H1 (cell line): Measurements from ENCODE around the gene TMEM235. TPM values are rescaled to one million over a fixed set of nuclear protein-coding genes. Genes with fewer than 3 reads are reported as not detected.

Experiments used
- CTCF ChIA-PET: fragments of 300-600 bp; sonication (Branson Sonifier 250); formaldehyde crosslinking; loops from one replicate; lab custom pipeline; 2021; ENCODE audit not compliant: partially characterized antibody; lab: Charles Lee
- POLR2A ChIA-PET: fragments of 300-600 bp; sonication (Branson Sonifier 250); formaldehyde crosslinking; loops from one replicate; lab custom pipeline; 2021; ENCODE audit warnings: inconsistent platforms; ENCODE audit not compliant: partially characterized antibody; lab: Charles Lee
- DNase-seq, 2 experiments: peaks; one replicate each; pipeline versions ENCODE4 v3.0.0 to v3.0.0-alpha.2; 2010 to 2022; ENCODE audit warnings: low spot score in 2 of 2, low read depth in 1 of 2, mixed read lengths in 1 of 2
- FAIRE-seq: peaks from 2 replicates; lab custom pipeline; 2011; peaks lifted over from hg19 to GRCh38; lab: Jason Lieb, UNC
- H2AFZ ChIP-seq: 2 replicates; pipeline ENCODE4 v1.8.1; 2012; ENCODE audit warnings: low read length, inconsistent platforms
- H2AK5ac ChIP-seq: 2 replicates; pipeline ENCODE4 v1.6.1; 2013; ENCODE audit warnings: low read depth, low read length
- H2BK120ac ChIP-seq: replicated peaks from 2 replicates; pipeline ENCODE3; 2013; ENCODE audit warnings: low read depth, low read length, inconsistent platforms
- H2BK12ac ChIP-seq: 2 replicates; pipeline ENCODE4 v1.6.1; 2013; ENCODE audit warnings: low read depth, low read length
- H2BK15ac ChIP-seq: 2 replicates; pipeline ENCODE4 v1.6.1; 2013; ENCODE audit warnings: low read length
- H2BK20ac ChIP-seq: 2 replicates; pipeline ENCODE4 v1.6.1; 2013; ENCODE audit warnings: low read length
- H2BK5ac ChIP-seq: 2 replicates; pipeline ENCODE4 v1.6.1; 2013; ENCODE audit warnings: low read depth, low read length
- H3K14ac ChIP-seq: 2 replicates; pipeline ENCODE4 v1.6.1; 2013; ENCODE audit warnings: inconsistent platforms; ENCODE audit not compliant: insufficient read length
- H3K18ac ChIP-seq: 2 replicates; pipeline ENCODE4 v1.6.1; 2013; ENCODE audit warnings: low read length; ENCODE audit errors: extremely low read depth
- H3K23ac ChIP-seq: 2 replicates; pipeline ENCODE4 v1.6.1; 2013; ENCODE audit warnings: inconsistent platforms; ENCODE audit not compliant: insufficient read length
- H3K23me2 ChIP-seq: 2 replicates; pipeline ENCODE4 v1.6.1; 2013; ENCODE audit warnings: low read depth, low read length
- H3K27ac ChIP-seq: 2 replicates; pipeline ENCODE4 v1.6.1; 2011; ENCODE audit warnings: low read depth, low read length, inconsistent platforms
- H3K27me3 ChIP-seq, 4 experiments: replicated peaks in 1 of 4; 1 replicate in 1 of 4; 2 replicates in 3 of 4; pipeline versions ENCODE4 v1.6.1 to v1.8.1; 2011 to 2013; ENCODE audit warnings: low read length in 3 of 4, mild to moderate bottlenecking in 3 of 4, inconsistent platforms in 2 of 4, mixed read lengths in 2 of 4, moderate library complexity in 1 of 4; ENCODE audit not compliant: control insufficient read depth in 3 of 4, insufficient read depth in 3 of 4; ENCODE audit errors: extremely low read depth in 1 of 4
- H3K36me3 ChIP-seq, 4 experiments: 2 replicates each; pipeline versions ENCODE4 v1.6.1 to v1.8.1; 2011 to 2013; ENCODE audit warnings: mild to moderate bottlenecking in 4 of 4, low read length in 3 of 4, moderate library complexity in 2 of 4, control low read depth in 1 of 4, inconsistent platforms in 1 of 4; ENCODE audit not compliant: insufficient read depth in 4 of 4, control insufficient read depth in 2 of 4
- H3K4ac ChIP-seq: replicated peaks from 2 replicates; pipeline ENCODE3; 2013; ENCODE audit warnings: low read length, low read depth, mixed read lengths, inconsistent platforms; ENCODE audit not compliant: insufficient read length
- H3K4me1 ChIP-seq, 4 experiments: replicated peaks in 1 of 4; 1 replicate in 1 of 4; 2 replicates in 3 of 4; pipeline versions ENCODE4 v1.6.1 to v1.8.1; 2011 to 2013; ENCODE audit warnings: low read length in 3 of 4, inconsistent platforms in 2 of 4, mixed read lengths in 1 of 4; ENCODE audit not compliant: insufficient read depth in 4 of 4, control insufficient read depth in 3 of 4
- H3K4me2 ChIP-seq, 2 experiments: 2 replicates each; pipeline versions ENCODE4 v1.6.1 to v1.8.1; 2011 to 2013; ENCODE audit warnings: low read depth in 2 of 2, low read length in 2 of 2, control low read depth in 1 of 2, inconsistent platforms in 1 of 2, mild to moderate bottlenecking in 1 of 2; ENCODE audit not compliant: insufficient read depth in 1 of 2
- H3K4me3 ChIP-seq, 4 experiments: fragments of 200-600, 300-600 bp in 1 of 4; sonication (generic), shearing (Covaris generic), sonication (Bioruptor Twin) in 1 of 4; 2 replicates each; pipeline versions ENCODE4 v1.5.1 to v1.8.1; 2011 to 2016; ENCODE audit warnings: low read length in 4 of 4, low read depth in 3 of 4, control low read depth in 2 of 4, inconsistent platforms in 2 of 4, mild to moderate bottlenecking in 2 of 4, mixed read lengths in 1 of 4, moderate library complexity in 1 of 4; ENCODE audit not compliant: insufficient read depth in 2 of 4; ENCODE audit errors: extremely low read depth in 1 of 4
- H3K56ac ChIP-seq: replicated peaks from 2 replicates; pipeline ENCODE3; 2013; ENCODE audit warnings: low read depth, mild to moderate bottlenecking, mixed read lengths, low read length, inconsistent platforms; ENCODE audit not compliant: insufficient read length
- H3K79me1 ChIP-seq: 2 replicates; pipeline ENCODE4 v1.6.1; 2013; ENCODE audit warnings: low read depth, low read length, control low read depth
- H3K79me2 ChIP-seq, 2 experiments: 2 replicates each; pipeline versions ENCODE4 v1.6.1 to v1.8.1; 2012 to 2013; ENCODE audit warnings: low read length in 2 of 2, mild to moderate bottlenecking in 2 of 2, inconsistent platforms in 1 of 2; ENCODE audit not compliant: insufficient read depth in 2 of 2, control insufficient read depth in 1 of 2
- H3K9ac ChIP-seq, 4 experiments: replicated peaks in 1 of 4; 1 replicate in 1 of 4; 2 replicates in 3 of 4; pipeline versions ENCODE4 v1.6.1 to v1.8.1; 2011 to 2013; ENCODE audit warnings: low read depth in 3 of 4, low read length in 3 of 4, control low read depth in 2 of 4, mild to moderate bottlenecking in 2 of 4, moderate library complexity in 2 of 4, inconsistent platforms in 1 of 4; ENCODE audit errors: extremely low read depth in 1 of 4
- H3K9me3 ChIP-seq, 2 experiments: 2 replicates each; pipeline versions ENCODE4 v1.6.1 to v1.8.1; 2012 to 2013; ENCODE audit warnings: mild to moderate bottlenecking in 2 of 2, moderate library complexity in 2 of 2, control low read depth in 1 of 2, inconsistent platforms in 1 of 2, low read depth in 1 of 2, low read length in 1 of 2, mixed read lengths in 1 of 2; ENCODE audit not compliant: insufficient read depth in 2 of 2
- H4K20me1 ChIP-seq, 2 experiments: replicated peaks in 1 of 2; 2 replicates each; pipeline versions ENCODE3 to v1.8.1; 2011 to 2013; ENCODE audit warnings: inconsistent platforms in 2 of 2, low read length in 2 of 2, mild to moderate bottlenecking in 1 of 2; ENCODE audit not compliant: insufficient read depth in 2 of 2, control insufficient read depth in 1 of 2
- H4K5ac ChIP-seq: 2 replicates; pipeline ENCODE4 v1.6.1; 2013; ENCODE audit warnings: low read length, low read depth, mixed read lengths, inconsistent platforms; ENCODE audit not compliant: insufficient read length
- H4K8ac ChIP-seq: 2 replicates; pipeline ENCODE4 v1.8.0; 2013; ENCODE audit warnings: mild to moderate bottlenecking, moderate library complexity, low read length, inconsistent platforms; ENCODE audit not compliant: insufficient read depth; ENCODE audit errors: extremely low read depth
- H4K91ac ChIP-seq: replicated peaks from 2 replicates; pipeline ENCODE3; 2013; ENCODE audit warnings: low read length, mixed read lengths, inconsistent platforms; ENCODE audit not compliant: insufficient read length
- CHD2 ChIP-seq: IDR thresholded peaks from 2 replicates; pipeline ENCODE4 v1.6.1; 2012; ENCODE audit warnings: low read length, improper control_type of control experiment
- CREB1 ChIP-seq: IDR thresholded peaks from 2 replicates; pipeline ENCODE4 v1.6.1; 2012; ENCODE audit warnings: inconsistent platforms
- GABPA ChIP-seq: IDR thresholded peaks from 2 replicates; pipeline ENCODE4 v1.6.1; 2011; ENCODE audit warnings: mild to moderate bottlenecking, low read length, moderate library complexity, borderline replicate concordance; ENCODE audit not compliant: insufficient read depth
- JUN ChIP-seq: IDR thresholded peaks from 2 replicates; pipeline ENCODE4 v1.6.1; 2011; ENCODE audit warnings: low read depth, mild to moderate bottlenecking, improper control_type of control experiment, low read length
- JUND ChIP-seq: IDR thresholded peaks from 2 replicates; pipeline ENCODE4 v1.6.1; 2011; ENCODE audit warnings: mild to moderate bottlenecking, improper control_type of control experiment, low read length
- MAFK ChIP-seq: IDR thresholded peaks from 2 replicates; pipeline ENCODE4 v1.6.1; 2012; ENCODE audit warnings: low read depth, mild to moderate bottlenecking, improper control_type of control experiment, low read length
- PHF8 ChIP-seq: fragments of 200-600 bp; sonication (generic); conservative IDR thresholded peaks from 2 replicates; pipeline ENCODE4 v1.7.1; 2012; ENCODE audit warnings: low read depth, mild to moderate bottlenecking, inconsistent platforms, low read length, moderate library complexity
- RFX5 ChIP-seq: IDR thresholded peaks from 2 replicates; pipeline ENCODE4 v1.6.1; 2011; ENCODE audit warnings: low read depth, low read length, improper control_type of control experiment, borderline replicate concordance
- SAP30 ChIP-seq: fragments of 300-600 bp; sonication (generic); IDR thresholded peaks from 2 replicates; pipeline ENCODE4 v1.7.1; 2012; ENCODE audit warnings: low read length, moderate library complexity, mild to moderate bottlenecking, inconsistent platforms; ENCODE audit not compliant: insufficient read depth, insufficient replicate concordance
- ZNF274 ChIP-seq: IDR thresholded peaks from 2 replicates; pipeline ENCODE4 v1.7.0; 2012; ENCODE audit warnings: low read length, borderline replicate concordance; ENCODE audit errors: extremely low read depth
- WGBS, 2 experiments: shearing (Covaris generic) in 1 of 2; methylation state at CpG; one replicate each; pipeline versions ENCODE4 v1.1.6 to v1.1.7; 2013 to 2015; ENCODE audit warnings: low lambda C conversion rate in 2 of 2, mixed read lengths in 2 of 2, inconsistent platforms in 1 of 2, low coverage in 1 of 2, missing lambda C conversion rate in 1 of 2; ENCODE audit not compliant: insufficient replicate concordance in 2 of 2, insufficient coverage in 1 of 2, insufficient read length in 1 of 2; ENCODE audit errors: extremely low coverage in 1 of 2, missing lambda C conversion rate in 1 of 2; 5-methylcytosine and 5-hydroxymethylcytosine counted together
- polyA plus RNA-seq, 7 experiments: library from polyadenylated mRNA; depleted of rRNA in 3 of 7; stranded (reverse) in 5 of 7; unstranded in 2 of 7; fragments of >200 nt in 5 of 7; fragments of 200-250 nt in 2 of 7; gene quantifications; 1 replicate in 5 of 7; 2 replicates in 1 of 7; 4 replicates in 1 of 7; pipeline versions ENCODE4 v1.2.1 to v1.2.3, GENCODE V29; 2011 to 2013; ENCODE audit warnings: missing spikeins in 2 of 7, mixed read lengths in 2 of 7
- total RNA-seq: library from RNA; stranded (reverse); fragmentation: NEBNext Ultra II Directional; extraction: Animal tissue kit (Norgen Biotek cat#: 25700); gene quantifications from 2 replicates; pipeline ENCODE4 v1.2.1, GENCODE V29; 2021

TMEM235 gene
- total and polyA plus RNA-seq, 2 of the 8 experiments (the other 6 are each of a cell fraction or from before 2014, with no cell fraction given): 0.05 to 0.15 TPM

DNA sequence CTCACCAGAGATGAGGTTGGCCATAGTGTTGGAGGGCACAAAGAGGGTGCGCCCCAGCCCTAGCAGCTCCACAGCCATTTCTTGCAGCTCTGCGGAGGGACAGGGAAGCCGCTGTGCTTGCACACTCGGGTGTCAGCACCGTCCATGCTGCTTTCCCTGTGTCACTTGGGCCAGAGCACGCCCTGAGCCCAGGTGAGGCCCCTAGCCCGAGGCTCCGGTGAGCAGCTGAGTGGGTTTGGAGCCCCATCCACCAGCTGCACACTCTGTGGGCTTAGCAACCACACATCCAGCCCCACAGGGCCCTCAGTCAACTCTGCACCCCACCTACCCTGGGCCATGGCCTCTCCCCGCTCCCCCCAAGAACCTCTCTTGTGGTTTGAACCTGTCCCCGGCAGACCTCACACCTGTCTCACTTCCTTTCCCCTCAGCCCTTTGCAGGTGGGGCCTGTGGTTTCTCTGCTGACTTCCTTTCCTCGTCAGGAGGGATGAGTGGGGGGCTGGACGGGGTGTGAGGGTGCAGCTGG lies 20.7 kb downstream of the TMEM235 start:
- H2BK5ac ChIP-seq: no peak overlapping the region
- no peaks in the 10 kb centered on the region for H3K9me3 ChIP-seq
- H2BK12ac ChIP-seq: 0 out of 2 replicates have a peak overlapping the region, but pooled peaks have one; percentile 27
- H3K23me2 ChIP-seq: peaks cover 4% of the 10 kb centered on the region; the same call in 1 of the 2 replicates
- no peaks in the 10 kb centered on the region for H3K27me3 ChIP-seq
- H3K4me1 ChIP-seq: peaks cover 0 to 25% (median 17%) of the 10 kb centered on the region in 4 experiments; a peak in 6 of 7 replicates
- 88% methylated on average over 12 of the region's 12 CpGs; no CpG with 5 or more reads in 1 of the 2 experiments for WGBS, 2 experiments
- no peak overlapping the region for H2BK120ac ChIP-seq
- no peaks in the 10 kb centered on the region for H4K20me1 ChIP-seq
- H3K18ac ChIP-seq: no peak overlapping the region; the same call in none of the 2 replicates
- no peak overlapping the region for H2AFZ ChIP-seq
- no peak overlapping the region for H4K5ac ChIP-seq
- POLR2A ChIA-PET: interaction anchor here (0.6 to 3.1 kb wide), 5 partner anchors 8 to 214 kb away, joined by 3 to 19 read pairs (median 6); no protein-coding TSS in a partner anchor
- H3K4me2 ChIP-seq: no peak overlapping the region
- TF ChIP-seq JUND (no peak), CREB1 (no peak), CHD2 (no peak), RFX5 (no peak), ZNF274 (no peak), PHF8 (no peak), JUN (no peak), MAFK (no peak), GABPA (no peak), SAP30 (no peak)
- TF ChIP-seq, all 59 proteins: peak for 0
- H3K23ac ChIP-seq: no peak overlapping the region
- peak overlapping the region; percentile 3 for H4K91ac ChIP-seq
- no peaks in the 10 kb centered on the region for H3K79me1 ChIP-seq
- CTCF ChIA-PET: interaction anchor here (0.6 to 5.6 kb wide), 28 partner anchors 11 to 240 kb away, joined by 3 to 53 read pairs (median 10); partner anchors contain the start of gene TMEM235
- H2BK15ac ChIP-seq: no peak overlapping the region
- H3K4me3 ChIP-seq: no peak overlapping the region
- no peaks in the 10 kb centered on the region for H3K36me3 ChIP-seq
- H3K79me2 ChIP-seq: no peaks in the 10 kb centered on the region
- H3K4ac ChIP-seq: no peak overlapping the region
- H2BK20ac ChIP-seq: no peak overlapping the region; the same call in 1 of the 2 replicates
- no peak overlapping the region for H3K56ac ChIP-seq
- H3K27ac ChIP-seq: no peak overlapping the region
- H4K8ac ChIP-seq: no peak overlapping the region
- DNase-seq (no peak), FAIRE-seq (no peak)
- 0 out of 2 replicates have a peak overlapping the region, but pooled peaks have one; percentile 68 for H2AK5ac ChIP-seq
- no peak overlapping the region for H3K14ac ChIP-seq
- H3K9ac ChIP-seq: no peak overlapping the region
